Smooth muscle cell (in vitro differentiated cells): Measurements from ENCODE around the gene CILP2. TPM values are rescaled to one million over a fixed set of nuclear protein-coding genes. Genes with fewer than 3 reads are reported as not detected.
A peak's percentile ranks its signal among the peaks of the same experiment; 100 is the strongest.

ENCODE experiments used
- DNase-seq: peaks from one replicate; lab custom pipeline; 2025; ENCODE audit not compliant: unreplicated experiment; lab: John Stamatoyannopoulos, UW
- H2AFZ ChIP-seq: fragments of 200-600 bp; sonication (generic); 2 replicates; pipeline ENCODE4 v1.6.0; 2016; ENCODE audit warnings: antibody characterized with exemption, low read depth, mild to moderate bottlenecking
- H3F3A ChIP-seq: fragments of 200-600 bp; sonication (generic); 2 replicates; pipeline ENCODE4 v1.6.0; 2017; ENCODE audit warnings: antibody characterized with exemption, low read depth
- H3K27ac ChIP-seq: fragments of 200-600 bp; sonication (generic); 2 replicates; pipeline ENCODE4 v1.5.1; 2016; ENCODE audit warnings: low read depth, mild to moderate bottlenecking
- H3K27me3 ChIP-seq: fragments of 200-600 bp; sonication (generic); 2 replicates; pipeline ENCODE4 v1.6.1; 2016; ENCODE audit warnings: low read depth, mild to moderate bottlenecking
- H3K36me3 ChIP-seq: fragments of 200-600 bp; sonication (generic); 2 replicates; pipeline ENCODE4 v1.5.1; 2016; ENCODE audit warnings: low read depth
- H3K4me1 ChIP-seq: fragments of 200-600 bp; sonication (generic); 2 replicates; pipeline ENCODE4 v1.5.1; 2016; ENCODE audit warnings: low read depth
- H3K4me2 ChIP-seq: fragments of 200-600 bp; sonication (generic); 2 replicates; pipeline ENCODE4 v1.6.0; 2016; ENCODE audit warnings: mild to moderate bottlenecking
- H3K4me3 ChIP-seq: fragments of 200-600 bp; sonication (generic); 2 replicates; pipeline ENCODE4 v1.5.1; 2016; ENCODE audit warnings: mild to moderate bottlenecking
- H3K79me2 ChIP-seq: fragments of 200-600 bp; sonication (generic); 2 replicates; pipeline ENCODE4 v1.6.0; 2016; ENCODE audit warnings: low read depth, mild to moderate bottlenecking
- H3K9ac ChIP-seq: fragments of 200-600 bp; sonication (generic); 2 replicates; pipeline ENCODE4 v1.6.0; 2016; ENCODE audit warnings: low read depth
- H3K9me3 ChIP-seq: fragments of 200-600 bp; sonication (generic); replicated peaks from 2 replicates; pipeline ENCODE4 v1.5.1; 2016; ENCODE audit warnings: low read depth
- H4K20me1 ChIP-seq: fragments of 200-600 bp; sonication (generic); 2 replicates; pipeline ENCODE4 v1.6.0; 2016; ENCODE audit warnings: low read depth
- CTCF ChIP-seq: fragments of 200-600 bp; sonication (generic); IDR thresholded peaks from 2 replicates; pipeline ENCODE4 v1.5.1; 2017; ENCODE audit warnings: borderline replicate concordance, mild to moderate bottlenecking, antibody characterized with exemption; ENCODE audit not compliant: insufficient read depth, poor library complexity, severe bottlenecking
- WGBS: methylation state at CpG from one replicate; pipeline ENCODE4 v1.1.7; 2016; ENCODE audit warnings: low lambda C conversion rate; 5-methylcytosine and 5-hydroxymethylcytosine counted together
- polyA plus RNA-seq: library from polyadenylated mRNA; unstranded; fragments of >200 nt; fragmentation: Nextera tagmentation; extraction: Ambion mirVana; gene quantifications from 2 replicates; pipeline ENCODE4 v1.2.1, GENCODE V29; 2016
- total RNA-seq: library from RNA; depleted of rRNA; stranded (reverse); fragments of >200 nt; gene quantifications from 2 replicates; pipeline ENCODE4 v1.2.3, GENCODE V29; 2014

Gene CILP2
- total and polyA plus RNA-seq, 2 experiments from 2014 or later, result 27.2 to 95.0 TPM

GRCh38 chr19:19530889-19531288 lies 7.2 kb upstream of the CILP2 start:
- Histone ChIP-seq H3K4me2 (no peak overlapping the region), H3K36me3 (no peaks in the 10 kb centered on the region), H3K4me3 (no peak overlapping the region), H2AFZ (no peak overlapping the region), H3K79me2 (no peaks in the 10 kb centered on the region), H3K27ac (no peak overlapping the region), H4K20me1 (peaks cover 22% of the 10 kb centered on the region), H3F3A (no peaks in the 10 kb centered on the region), H3K4me1 (no peaks in the 10 kb centered on the region), H3K9me3 (no peaks in the 10 kb centered on the region), H3K27me3 (no peaks in the 10 kb centered on the region), H3K9ac (no peak overlapping the region)
- TF ChIP-seq CTCF, result no peak
- no peak for DNase-seq
- WGBS, result 97% methylated on average over 4 of the region's 4 CpGs

GRCh38 chr19:19531951-19532805 lies 5.9 kb upstream of the CILP2 start:
- H3K27ac ChIP-seq, result no peak overlapping the region
- H3K9me3 ChIP-seq, result no peaks in the 10 kb centered on the region
- H3K9ac ChIP-seq, result no peak overlapping the region
- H3K27me3 ChIP-seq, result no peaks in the 10 kb centered on the region
- WGBS, result 31% methylated on average over 48 of the region's 48 CpGs
- H3F3A ChIP-seq, result no peaks in the 10 kb centered on the region
- peak; percentile 43 for DNase-seq
- no peak overlapping the region for H3K4me2 ChIP-seq
- TF ChIP-seq CTCF, result peak; percentile 99
- H2AFZ ChIP-seq, result no peak overlapping the region
- H3K36me3 ChIP-seq, result no peaks in the 10 kb centered on the region
- no peak overlapping the region for H3K4me3 ChIP-seq
- H4K20me1 ChIP-seq, result peaks cover 9% of the 10 kb centered on the region
- H3K4me1 ChIP-seq, result no peaks in the 10 kb centered on the region
- H3K79me2 ChIP-seq, result no peaks in the 10 kb centered on the region

- Histone ChIP-seq H3K27me3 (no peaks in the 10 kb centered on the region), H3K36me3 (no peaks in the 10 kb centered on the region), H3K9ac (no peak overlapping the region), H4K20me1 (no peaks in the 10 kb centered on the region), H3K4me2 (peak overlapping the region; percentile 14), H3K79me2 (no peaks in the 10 kb centered on the region), H3K4me3 (no peak overlapping the region), H3K9me3 (no peaks in the 10 kb centered on the region), H2AFZ (no peak overlapping the region), H3F3A (no peaks in the 10 kb centered on the region), H3K27ac (peak overlapping the region; percentile 35), H3K4me1 (no peaks in the 10 kb centered on the region)
- WGBS, result 78% methylated on average over 12 of the region's 14 CpGs
- DNase-seq, result no peak
- TF ChIP-seq CTCF, result no peak
Measured at GRCh38 chr19:19532806-19533701, 5.0 kb upstream of the CILP2 start.
